Caco-2 (cell line): ENCODE results near the gene GABARAPL2. TPM values are rescaled to one million over a fixed set of nuclear protein-coding genes. Genes with fewer than 3 reads are reported as not detected.

ENCODE experiments used
- Bru-seq: library from RNA; stranded (reverse); fragments of 400-500 nt; gene quantifications from one replicate; lab custom pipeline; 2021; lab: Mats Ljungman, UMichigan
- BruChase-seq, 2 experiments: library from RNA; stranded (reverse); fragments of 400-500 nt; gene quantifications; one replicate each; lab custom pipeline; 2021; lab: Mats Ljungman, UMichigan
- BruUV-seq: library from RNA; stranded (reverse); fragments of 400-500 nt; replicated peaks from 2 replicates; lab custom pipeline; 2021; lab: Mats Ljungman, UMichigan
- CTCF ChIA-PET: fragments of 300-600 bp; sonication (Branson Sonifier 250); formaldehyde crosslinking; loops from one replicate; lab custom pipeline; 2022; ENCODE audit warnings: antibody characterized with exemption; lab: Charles Lee
- POLR2A ChIA-PET: fragments of 300-600 bp; sonication (Branson Sonifier 250); formaldehyde crosslinking; loops from one replicate; lab custom pipeline; 2022; ENCODE audit warnings: antibody characterized with exemption; lab: Charles Lee
- DNase-seq, 2 experiments: peaks; one replicate each; pipeline versions ENCODE4 v3.0.0 to v3.0.0-alpha.2; 2020 to 2022
- H3K27me3 ChIP-seq: replicated peaks from 2 replicates; pipeline ENCODE4 v1.6.0; 2011; ENCODE audit warnings: low read length; ENCODE audit not compliant: control insufficient read depth, insufficient read depth
- H3K36me3 ChIP-seq: 2 replicates; pipeline ENCODE4 v1.5.1; 2011; ENCODE audit warnings: low read length; ENCODE audit not compliant: control insufficient read depth, insufficient read depth
- H3K4me1 ChIP-seq: fragments of 250-450 bp; sonication (Bioruptor Pico); 2 replicates; pipeline ENCODE4 v1.5.1; 2020; ENCODE audit warnings: mild to moderate bottlenecking
- H3K4me3 ChIP-seq: 2 replicates; pipeline ENCODE4 v1.5.1; 2011; ENCODE audit warnings: low read depth, mild to moderate bottlenecking, control low read depth, low read length
- H3K9me3 ChIP-seq: fragments of 250-450 bp; sonication (Bioruptor Pico); 2 replicates; pipeline ENCODE4 v1.5.1; 2020; ENCODE audit warnings: mild to moderate bottlenecking, moderate library complexity
- H3K27ac Mint-ChIP-seq: one replicate; pipeline ENCODE4 v1.8.0; 2022; ENCODE audit warnings: mixed read lengths; ENCODE audit not compliant: unreplicated experiment
- H3K27me3 Mint-ChIP-seq: one replicate; pipeline ENCODE4 v1.8.0; 2022; ENCODE audit warnings: mixed read lengths; ENCODE audit not compliant: insufficient read depth, unreplicated experiment
- H3K36me3 Mint-ChIP-seq: one replicate; pipeline ENCODE4 v1.8.0; 2022; ENCODE audit warnings: mild to moderate bottlenecking, mixed read lengths; ENCODE audit not compliant: insufficient read depth, unreplicated experiment
- H3K4me1 Mint-ChIP-seq: one replicate; pipeline ENCODE4 v1.8.0; 2022; ENCODE audit warnings: low read depth, mixed read lengths; ENCODE audit not compliant: unreplicated experiment
- H3K4me3 Mint-ChIP-seq: one replicate; pipeline ENCODE4 v1.8.0; 2022; ENCODE audit warnings: mild to moderate bottlenecking, moderate library complexity, mixed read lengths; ENCODE audit not compliant: unreplicated experiment
- H3K9me3 Mint-ChIP-seq: one replicate; pipeline ENCODE4 v1.8.0; 2022; ENCODE audit warnings: mixed read lengths; ENCODE audit not compliant: unreplicated experiment
- intact Hi-C: fragments of 100-400 bp; cut with micrococcal nuclease; formaldehyde crosslinking; loops from one replicate; pipeline ENCODE4 v1.10.0; 2022; ENCODE audit not compliant: unreplicated experiment
- long read RNA-seq: library from polyadenylated mRNA; stranded (forward); transcript quantifications from one replicate; pipeline ENCODE4 v2.0.0, GENCODE V29; 2022
- total RNA-seq: library from RNA; stranded (reverse); gene quantifications from 2 replicates; pipeline ENCODE4 v1.2.3, GENCODE V29; 2022
- TF ChIP-seq, protein P1 (sequence below), 2 experiments: fragments of 200-600 bp in 1 of 2; IDR thresholded peaks; 1 replicate in 1 of 2; 2 replicates in 1 of 2; pipeline versions ENCODE4 v1.5.1 to v1.8.0; 2011 to 2022; ENCODE audit warnings: antibody characterized with exemption in 1 of 2, control low read depth in 1 of 2, inconsistent platforms in 1 of 2, low read depth in 1 of 2, low read length in 1 of 2, mild to moderate bottlenecking in 1 of 2, moderate library complexity in 1 of 2; ENCODE audit not compliant: insufficient read depth in 1 of 2, severe bottlenecking in 1 of 2, unreplicated experiment in 1 of 2

Gene GABARAPL2, protein sequence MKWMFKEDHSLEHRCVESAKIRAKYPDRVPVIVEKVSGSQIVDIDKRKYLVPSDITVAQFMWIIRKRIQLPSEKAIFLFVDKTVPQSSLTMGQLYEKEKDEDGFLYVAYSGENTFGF
- total RNA-seq, result 82.6 and 88.2 TPM in 2 replicates
- percentile 86 among the genes with signal in this experiment for Bru-seq, nascent RNA
- BruChase-seq, experiment 1, labeled RNA remaining after a 2-hour chase, result percentile 79 among the genes with signal in this experiment
- percentile 89 among the genes with signal in this experiment for BruChase-seq, experiment 2, labeled RNA remaining after a 6-hour chase
- long read RNA-seq, transcript GABARAPL2-201 (4 exons, 1,002 nt), result major isoform, 114 of 115 reads
- long read RNA-seq, partial matches to known transcripts, result 0 of 115 reads
- long read RNA-seq, other reads (novel, unspliced or antisense), result 0 of 115 reads

DNA sequence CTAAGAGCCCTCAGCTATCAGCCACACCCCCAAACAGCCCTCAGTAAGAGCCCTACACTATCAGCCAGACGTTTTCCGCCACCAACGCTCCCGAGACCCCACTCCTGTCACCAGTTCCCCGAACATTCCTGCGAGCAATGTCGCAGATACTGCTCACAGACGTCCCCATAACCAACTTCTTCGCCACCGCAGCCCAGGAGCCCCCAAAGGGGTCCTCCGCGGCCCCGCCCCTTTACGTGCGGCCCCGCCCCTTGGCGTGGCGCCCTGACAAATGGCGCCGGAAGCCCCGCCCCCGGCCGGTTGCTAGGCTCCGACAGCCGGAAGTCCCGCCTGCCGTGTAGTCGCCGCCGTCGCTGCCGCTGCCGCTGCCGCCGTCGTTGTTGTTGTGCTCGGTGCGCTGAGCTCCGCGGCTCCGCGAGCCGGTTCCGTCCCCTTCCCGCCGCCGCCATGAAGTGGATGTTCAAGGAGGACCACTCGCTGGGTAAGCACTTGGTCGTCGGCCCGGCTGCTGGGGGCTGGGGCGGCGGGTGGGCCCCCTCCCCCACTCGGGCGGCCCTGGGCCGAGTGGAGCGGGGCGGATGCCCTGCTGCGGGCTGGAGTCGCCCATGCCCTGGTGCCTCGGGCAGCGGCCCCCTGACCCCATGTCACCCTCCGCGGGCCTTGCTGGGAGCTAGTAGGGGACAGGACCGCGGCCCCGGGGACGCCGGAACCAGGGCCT lies at the start of gene GABARAPL2:
Gene GABARAPL2, plus strand, starts transcription at position 340 of the 718 bp plus-strand sequence. Its CDS starts 108 bp downstream, at position 448.
- Mint-ChIP-seq H3K36me3 (peaks cover 22% of the 10 kb centered on the region), H3K4me1 (no peaks in the 10 kb centered on the region), H3K27ac (peak within 1 kb of the TSS; percentile 58), H3K27me3 (peaks cover 10% of the 10 kb centered on the region), H3K4me3 (peak within 1 kb of the TSS; percentile 85), H3K9me3 (no peaks in the 10 kb centered on the region)
- H3K36me3 ChIP-seq, result peaks cover 7% of the 10 kb centered on the region
- no peaks in the 10 kb centered on the region for H3K9me3 ChIP-seq
- CTCF ChIA-PET, result interaction anchor here (1.9 to 2.5 kb wide), 3 partner anchors 16 to 82 kb away, joined by 7 to 20 read pairs (median 8); partner anchors contain the start of genes KARS1 and TERF2IP
- intact Hi-C loops, result loop anchor here (1.0 to 5.0 kb wide), 3 partner anchors 10 to 196 kb away; partner anchors contain the start of genes ADAT1 and TMEM231
- POLR2A ChIA-PET, result interaction anchor here (1.4 to 2.5 kb wide), 2 partner anchors 10 to 81 kb away, joined by 3 to 9 read pairs; partner anchors contain the start of genes KARS1 and TERF2IP
- peak within 1 kb of the TSS; percentile 44 for H3K4me3 ChIP-seq
- peak; percentile 88 to 95 for DNase-seq
- TF ChIP-seq, protein P1, sequence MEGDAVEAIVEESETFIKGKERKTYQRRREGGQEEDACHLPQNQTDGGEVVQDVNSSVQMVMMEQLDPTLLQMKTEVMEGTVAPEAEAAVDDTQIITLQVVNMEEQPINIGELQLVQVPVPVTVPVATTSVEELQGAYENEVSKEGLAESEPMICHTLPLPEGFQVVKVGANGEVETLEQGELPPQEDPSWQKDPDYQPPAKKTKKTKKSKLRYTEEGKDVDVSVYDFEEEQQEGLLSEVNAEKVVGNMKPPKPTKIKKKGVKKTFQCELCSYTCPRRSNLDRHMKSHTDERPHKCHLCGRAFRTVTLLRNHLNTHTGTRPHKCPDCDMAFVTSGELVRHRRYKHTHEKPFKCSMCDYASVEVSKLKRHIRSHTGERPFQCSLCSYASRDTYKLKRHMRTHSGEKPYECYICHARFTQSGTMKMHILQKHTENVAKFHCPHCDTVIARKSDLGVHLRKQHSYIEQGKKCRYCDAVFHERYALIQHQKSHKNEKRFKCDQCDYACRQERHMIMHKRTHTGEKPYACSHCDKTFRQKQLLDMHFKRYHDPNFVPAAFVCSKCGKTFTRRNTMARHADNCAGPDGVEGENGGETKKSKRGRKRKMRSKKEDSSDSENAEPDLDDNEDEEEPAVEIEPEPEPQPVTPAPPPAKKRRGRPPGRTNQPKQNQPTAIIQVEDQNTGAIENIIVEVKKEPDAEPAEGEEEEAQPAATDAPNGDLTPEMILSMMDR (IDR thresholded peaks at IDR 0.05; ENCODE audit: insufficient read depth in 1 of 2, low read depth in 1 of 2, low read length in 1 of 2, severe bottlenecking in 1 of 2, unreplicated experiment in 1 of 2), result no peak
- 0 out of 2 replicates have a peak, but pooled peaks cover 10% of the 10 kb centered on the region for H3K4me1 ChIP-seq
- BruUV-seq, result no TSS peak
- H3K27me3 ChIP-seq, result no peaks in the 10 kb centered on the region

DNA sequence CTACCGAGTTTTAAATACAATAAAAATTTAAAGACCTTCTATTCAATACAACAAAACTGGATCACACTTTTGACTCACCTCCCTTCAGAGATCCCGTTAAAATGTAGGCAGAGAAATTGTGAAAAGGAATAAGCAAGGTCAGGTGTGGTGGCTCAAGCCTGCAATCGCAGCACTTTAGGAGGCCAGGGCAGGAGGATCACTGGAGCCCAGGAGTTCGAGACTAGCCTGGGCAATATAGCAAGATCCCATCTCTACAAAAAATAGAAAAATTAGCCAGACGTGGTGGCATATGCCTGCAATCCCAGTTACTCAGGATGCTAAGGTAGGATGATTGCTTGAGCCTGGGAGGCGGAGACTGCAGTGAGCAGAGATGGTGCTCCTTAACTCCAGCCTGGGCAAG lies 47.0 kb upstream of the GABARAPL2 start:
- H3K36me3 ChIP-seq, result no peaks in the 10 kb centered on the region
- TF ChIP-seq, protein P1 (IDR thresholded peaks at IDR 0.05; ENCODE audit: insufficient read depth in 1 of 2, low read depth in 1 of 2, low read length in 1 of 2, severe bottlenecking in 1 of 2, unreplicated experiment in 1 of 2), result no peak
- BruUV-seq, result no TSS peak
- ChIA-PET CTCF (no interaction called here), POLR2A (no interaction called here)
- no peak overlapping the region for H3K27ac Mint-ChIP-seq
- no peak overlapping the region for H3K4me3 ChIP-seq
- no peaks in the 10 kb centered on the region for H3K27me3 ChIP-seq
- H3K9me3 ChIP-seq, result no peaks in the 10 kb centered on the region
- peaks cover 14% of the 10 kb centered on the region for H3K36me3 Mint-ChIP-seq
- intact Hi-C loops, result no loop called here
- DNase-seq, result no peak
- no peaks in the 10 kb centered on the region for H3K9me3 Mint-ChIP-seq
- H3K27me3 Mint-ChIP-seq, result no peaks in the 10 kb centered on the region
- H3K4me1 Mint-ChIP-seq, result peaks cover 7% of the 10 kb centered on the region
- H3K4me1 ChIP-seq, result no peaks in the 10 kb centered on the region
- no peak overlapping the region for H3K4me3 Mint-ChIP-seq
